ENCODE measurements around the gene UTP15.

DNA sequence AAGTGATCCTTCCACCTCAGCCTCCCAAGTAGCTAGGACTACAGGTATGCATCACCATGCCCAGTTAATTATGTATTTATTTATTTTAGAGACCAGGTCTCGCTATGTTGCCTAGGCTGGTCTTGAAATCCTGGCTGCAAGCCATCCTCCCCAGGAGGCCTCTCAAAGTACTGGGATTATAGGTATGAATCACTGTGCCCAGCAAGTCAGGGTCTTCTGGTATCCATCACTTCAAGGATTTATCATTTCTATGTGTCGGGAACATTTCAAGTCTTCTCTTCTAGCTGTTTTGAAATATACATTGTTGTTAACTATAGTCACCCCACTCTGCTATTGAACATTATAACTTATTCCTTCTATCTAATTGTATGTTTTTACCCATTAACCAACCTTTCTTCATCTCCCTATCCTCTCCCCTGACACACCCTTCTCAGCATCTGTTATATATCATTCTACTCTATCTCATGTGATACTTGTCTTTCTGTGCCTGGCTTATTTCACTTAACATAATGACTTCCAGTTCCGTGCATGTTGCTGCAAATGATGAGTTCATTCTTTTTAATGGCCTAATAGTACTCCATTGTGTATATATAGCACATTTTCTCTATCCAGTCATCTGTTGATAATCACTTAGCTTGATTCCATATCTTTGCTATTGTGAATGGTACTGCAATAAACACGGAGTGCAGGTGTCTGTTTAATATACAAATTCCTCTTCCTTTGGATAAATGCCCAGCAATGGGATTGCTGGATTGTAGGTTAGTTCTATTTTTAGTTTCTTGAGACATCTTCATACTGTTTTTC lies 26.4 kb downstream of the UTP15 start:
- TF ChIP-seq, protein P1, sequence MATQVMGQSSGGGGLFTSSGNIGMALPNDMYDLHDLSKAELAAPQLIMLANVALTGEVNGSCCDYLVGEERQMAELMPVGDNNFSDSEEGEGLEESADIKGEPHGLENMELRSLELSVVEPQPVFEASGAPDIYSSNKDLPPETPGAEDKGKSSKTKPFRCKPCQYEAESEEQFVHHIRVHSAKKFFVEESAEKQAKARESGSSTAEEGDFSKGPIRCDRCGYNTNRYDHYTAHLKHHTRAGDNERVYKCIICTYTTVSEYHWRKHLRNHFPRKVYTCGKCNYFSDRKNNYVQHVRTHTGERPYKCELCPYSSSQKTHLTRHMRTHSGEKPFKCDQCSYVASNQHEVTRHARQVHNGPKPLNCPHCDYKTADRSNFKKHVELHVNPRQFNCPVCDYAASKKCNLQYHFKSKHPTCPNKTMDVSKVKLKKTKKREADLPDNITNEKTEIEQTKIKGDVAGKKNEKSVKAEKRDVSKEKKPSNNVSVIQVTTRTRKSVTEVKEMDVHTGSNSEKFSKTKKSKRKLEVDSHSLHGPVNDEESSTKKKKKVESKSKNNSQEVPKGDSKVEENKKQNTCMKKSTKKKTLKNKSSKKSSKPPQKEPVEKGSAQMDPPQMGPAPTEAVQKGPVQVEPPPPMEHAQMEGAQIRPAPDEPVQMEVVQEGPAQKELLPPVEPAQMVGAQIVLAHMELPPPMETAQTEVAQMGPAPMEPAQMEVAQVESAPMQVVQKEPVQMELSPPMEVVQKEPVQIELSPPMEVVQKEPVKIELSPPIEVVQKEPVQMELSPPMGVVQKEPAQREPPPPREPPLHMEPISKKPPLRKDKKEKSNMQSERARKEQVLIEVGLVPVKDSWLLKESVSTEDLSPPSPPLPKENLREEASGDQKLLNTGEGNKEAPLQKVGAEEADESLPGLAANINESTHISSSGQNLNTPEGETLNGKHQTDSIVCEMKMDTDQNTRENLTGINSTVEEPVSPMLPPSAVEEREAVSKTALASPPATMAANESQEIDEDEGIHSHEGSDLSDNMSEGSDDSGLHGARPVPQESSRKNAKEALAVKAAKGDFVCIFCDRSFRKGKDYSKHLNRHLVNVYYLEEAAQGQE (IDR thresholded peaks at IDR 0.05; ENCODE audit: insufficient read depth in 1 of 2, low read depth in 2 of 2, low read length in 2 of 2), result no peak
- TF ChIP-seq TAF1 (IDR thresholded peaks at IDR 0.05; ENCODE audit: borderline replicate concordance, insufficient read depth, low read length) (no peak), POLR2AphosphoS5 (IDR thresholded peaks at IDR 0.05; ENCODE audit: low read depth, low read length) (no peak), SIN3A (IDR thresholded peaks at IDR 0.05; ENCODE audit: borderline replicate concordance, insufficient read depth, low read length) (no peak), FOXP2 (optimal IDR thresholded peaks at IDR 0.05; ENCODE audit: borderline replicate concordance, extremely low read depth, extremely low read length, insufficient read depth) (no peak)

Measured in PFSK-1 (cell line).